GM21381 (cell line): ENCODE measurements around the gene EFCAB5.
"Not testable (repeated sequence)": the region's sequence is repeated elsewhere in the genome, so short reads cannot be mapped to it uniquely, and the experiment has no call there.

Source experiments
- ATAC-seq: cut with Tn5 transposase; IDR thresholded peaks from one replicate; pipeline ENCODE4 v1.9.1; 2021; ENCODE audit warnings: mild to moderate bottlenecking, moderate library complexity; ENCODE audit not compliant: unreplicated experiment

The EFCAB5 gene

DNA sequence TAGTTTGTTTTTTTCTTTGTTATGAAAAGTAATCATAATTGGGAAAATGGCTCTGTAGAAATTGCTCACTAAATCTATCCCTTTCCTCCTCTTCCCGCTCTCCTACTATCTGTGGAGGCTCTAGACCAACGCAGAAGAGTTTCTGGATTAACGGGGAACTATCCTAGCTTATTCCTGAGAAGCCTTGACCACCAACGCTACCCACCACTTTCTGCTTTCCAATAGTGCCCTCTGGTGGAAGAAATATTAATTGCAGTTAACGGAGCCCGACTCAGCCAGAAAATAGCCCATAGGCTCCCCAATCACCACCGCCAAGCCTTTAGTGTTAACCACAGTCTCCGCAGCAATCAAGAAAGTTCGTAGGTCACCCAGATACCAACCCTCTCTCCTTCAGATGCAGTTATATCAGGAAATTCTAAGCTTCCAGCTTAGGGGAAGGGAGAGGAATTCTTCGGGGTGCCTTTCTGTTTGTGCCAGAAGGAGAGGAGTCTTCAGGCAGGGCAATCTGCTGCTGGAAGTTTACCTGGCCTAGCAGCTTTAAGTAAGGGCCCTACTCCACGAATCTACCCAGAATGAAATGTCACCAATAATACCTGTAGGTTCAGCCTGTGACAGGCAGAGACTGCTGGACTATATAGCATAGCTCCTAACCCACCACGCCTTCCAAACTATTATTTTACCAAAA, 152.2 kb downstream of the EFCAB5 start:
- no peak for ATAC-seq

- ATAC-seq, result no peak
Measured at GRCh38 chr17:30095507-30096244, 154.2 kb downstream of the EFCAB5 start.

DNA sequence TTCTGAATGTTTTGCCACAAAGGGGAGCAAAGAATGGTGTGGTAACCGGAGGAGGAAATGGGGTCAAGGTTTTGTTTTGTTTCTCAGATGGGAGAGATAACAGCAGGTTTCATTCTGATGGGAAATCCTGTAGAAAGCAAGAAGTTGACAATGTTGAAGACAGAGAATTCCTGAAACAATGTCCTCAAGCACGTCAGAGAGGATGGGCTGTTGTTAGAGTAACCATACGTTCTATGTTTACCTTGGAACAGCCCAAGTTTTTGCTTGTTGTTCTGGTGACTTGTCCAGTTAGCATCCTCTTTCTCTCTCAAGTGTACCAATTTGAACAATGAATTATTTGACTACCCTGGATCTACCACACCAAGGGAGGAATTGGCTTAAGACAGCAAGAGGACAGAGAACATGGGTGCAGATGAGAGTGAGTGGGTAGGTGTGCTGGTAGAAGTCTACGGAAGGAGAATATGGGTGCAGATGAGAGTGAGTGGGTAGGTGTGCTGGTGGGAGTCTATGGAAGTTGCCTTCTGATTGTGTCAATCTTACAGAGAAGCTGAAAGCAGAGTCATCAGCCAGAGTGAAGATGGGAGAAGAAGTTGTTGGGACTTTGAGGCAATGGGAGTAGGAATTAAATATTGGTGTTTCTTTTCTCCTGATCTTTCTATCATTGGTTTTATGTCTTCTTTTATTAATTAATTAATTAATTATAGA, 160.4 kb downstream of the EFCAB5 start:
- ATAC-seq, result no peak

GRCh38 chr17:30103921-30104320, 162.5 kb downstream of the EFCAB5 start:
- ATAC-seq, result no peak

- peak; percentile 70 for ATAC-seq
Measured at GRCh38 chr17:30104575-30105339, 163.3 kb downstream of the EFCAB5 start.

GRCh38 chr17:30112794-30113193, 171.4 kb downstream of the EFCAB5 start:
- ATAC-seq, result peak; percentile 26

DNA sequence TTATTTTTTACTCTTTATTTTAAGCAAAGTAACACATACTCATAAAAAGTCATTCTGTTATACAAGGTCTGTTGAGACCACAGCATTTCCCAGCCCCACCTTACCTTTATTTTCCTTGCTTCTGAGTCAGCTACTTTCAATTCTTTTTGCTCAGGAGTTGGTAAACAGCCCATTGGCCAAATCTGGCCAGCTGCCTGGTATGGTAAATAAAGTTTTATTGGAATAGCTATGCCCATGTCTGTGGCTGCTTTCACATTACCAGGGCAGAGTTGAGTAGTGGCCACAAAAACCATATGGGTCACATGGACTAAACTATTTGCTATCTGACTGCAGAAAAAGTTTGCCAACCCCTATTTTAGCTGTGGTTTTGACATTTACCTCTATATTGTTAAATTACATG, 171.8 kb downstream of the EFCAB5 start:
- ATAC-seq, result peak; percentile 42

GRCh38 chr17:30116345-30116660, 174.9 kb downstream of the EFCAB5 start:
- no peak for ATAC-seq

DNA sequence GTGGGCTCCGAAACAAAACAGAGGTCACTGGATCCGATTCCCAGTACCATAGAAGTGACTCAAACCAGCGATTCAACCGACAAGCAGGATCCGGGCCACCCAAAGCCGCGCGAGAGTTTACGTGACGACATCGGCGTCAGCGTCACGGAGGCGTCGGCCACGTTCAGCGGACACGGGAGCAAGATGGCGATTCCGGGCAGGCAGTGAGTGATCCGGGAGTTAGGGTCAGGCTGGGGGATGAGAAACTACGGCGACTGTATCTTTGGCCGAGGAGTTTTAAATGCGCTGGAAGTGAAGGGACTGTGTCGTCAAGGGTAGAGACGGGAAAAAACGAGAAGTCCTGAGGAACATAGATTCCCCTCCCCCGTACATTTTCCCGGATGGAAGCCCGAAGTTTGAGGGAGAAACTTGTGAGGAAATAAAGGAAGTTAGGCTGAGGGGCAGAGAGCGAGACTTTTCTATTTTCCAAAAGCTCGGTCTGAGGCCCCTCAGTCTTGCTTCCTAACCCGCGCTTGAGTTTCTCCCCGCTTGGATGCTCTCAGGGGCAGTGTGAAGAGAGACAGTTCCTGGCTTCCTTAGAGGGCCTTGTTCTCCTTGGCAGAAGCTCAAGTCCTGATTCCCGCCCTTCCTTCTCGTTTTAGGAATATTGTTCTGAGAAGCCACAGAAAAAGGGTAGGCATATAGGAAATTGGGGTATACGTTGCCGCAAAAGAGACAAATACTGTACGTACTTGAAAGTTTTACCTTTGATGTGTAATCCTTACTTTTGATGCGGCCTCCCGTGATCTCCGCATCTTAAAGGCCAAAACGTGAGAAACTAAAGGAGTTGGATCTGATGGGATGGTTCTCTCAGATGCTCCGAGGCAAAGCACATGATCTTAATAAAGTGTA, 175.5 kb downstream of the EFCAB5 start, which contains the start of gene NSRP1:
Gene NSRP1, plus strand, starts transcription at position 156 of the 891 bp plus-strand sequence. Its CDS starts 28 bp downstream, at position 184.
- ATAC-seq, result peak; percentile 59

DNA sequence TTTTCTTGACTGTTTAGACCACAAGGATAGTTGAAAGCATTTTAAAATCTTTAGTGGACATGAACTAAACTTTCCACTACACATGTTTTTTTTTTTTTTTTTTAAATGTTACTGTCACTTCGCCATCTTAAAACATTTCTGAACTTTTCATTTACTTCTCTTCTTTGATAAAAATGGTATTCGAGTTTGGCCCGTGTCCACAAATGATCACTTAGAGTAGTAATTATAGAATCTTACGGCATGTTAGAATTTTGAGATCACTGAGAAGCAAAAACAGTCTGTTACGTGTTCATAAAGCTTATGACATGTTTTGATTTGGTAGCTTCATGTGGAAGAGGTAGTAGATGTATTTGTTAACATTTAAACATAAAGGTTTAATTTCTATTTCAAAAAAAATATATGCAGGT, 176.2 kb downstream of the EFCAB5 start:
- no peak for ATAC-seq

- not testable (repeated sequence) for ATAC-seq
Measured at GRCh38 chr17:30118635-30119034, 177.2 kb downstream of the EFCAB5 start.

DNA sequence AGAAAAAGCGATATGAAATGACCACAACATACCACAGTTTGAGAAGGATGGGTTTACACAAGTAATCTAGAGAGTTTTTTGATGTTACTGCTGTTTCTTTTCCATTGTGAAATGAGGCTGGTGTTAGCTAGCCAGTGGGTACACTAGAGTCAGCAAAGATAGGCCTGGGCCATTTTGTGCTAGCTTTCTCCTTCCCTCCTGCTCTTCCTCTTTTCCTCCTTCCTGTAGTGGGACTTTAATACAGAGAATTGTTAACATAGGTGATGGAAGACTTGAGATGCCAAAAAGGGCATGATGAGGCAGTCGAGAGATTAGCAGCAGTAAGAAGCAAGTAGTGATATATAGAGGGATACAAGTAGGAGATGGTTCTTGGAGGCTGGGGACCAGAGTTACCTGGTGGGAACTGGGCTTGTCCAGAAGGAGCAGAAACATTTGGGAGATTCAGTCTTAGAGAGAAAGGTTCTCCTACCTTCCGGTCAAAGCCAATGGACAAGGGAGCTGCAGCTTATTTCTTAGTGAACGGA, 182.9 kb downstream of the EFCAB5 start:
- ATAC-seq, result no peak

GRCh38 chr17:30130121-30130520, 188.7 kb downstream of the EFCAB5 start:
- ATAC-seq, result no peak

DNA sequence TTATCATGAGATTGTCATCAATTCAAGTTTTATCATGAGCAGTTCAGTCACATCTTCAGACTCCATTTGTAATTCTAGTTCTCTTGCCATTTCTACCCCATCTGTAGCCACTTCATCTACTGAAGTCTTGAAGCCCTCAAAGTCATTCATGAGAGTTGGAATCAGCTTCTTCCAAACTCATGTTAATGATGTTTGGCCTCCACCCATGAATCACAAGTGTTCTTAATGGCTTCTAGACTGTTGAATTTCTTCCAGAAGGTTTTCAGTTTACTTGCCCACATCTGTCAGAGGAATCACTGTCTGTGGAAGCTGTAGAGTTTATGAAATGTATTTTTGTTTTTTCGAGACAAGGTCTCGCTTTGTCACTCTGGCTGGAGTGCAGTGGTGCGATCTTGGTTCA, 191.2 kb downstream of the EFCAB5 start:
- ATAC-seq, result no peak

- no peak for ATAC-seq
Measured at GRCh38 chr17:30133197-30133596, 191.8 kb downstream of the EFCAB5 start.

GRCh38 chr17:30134551-30134950, 193.1 kb downstream of the EFCAB5 start:
- ATAC-seq, result no peak

GRCh38 chr17:30137158-30137557, 195.7 kb downstream of the EFCAB5 start:
- ATAC-seq, result no peak

DNA sequence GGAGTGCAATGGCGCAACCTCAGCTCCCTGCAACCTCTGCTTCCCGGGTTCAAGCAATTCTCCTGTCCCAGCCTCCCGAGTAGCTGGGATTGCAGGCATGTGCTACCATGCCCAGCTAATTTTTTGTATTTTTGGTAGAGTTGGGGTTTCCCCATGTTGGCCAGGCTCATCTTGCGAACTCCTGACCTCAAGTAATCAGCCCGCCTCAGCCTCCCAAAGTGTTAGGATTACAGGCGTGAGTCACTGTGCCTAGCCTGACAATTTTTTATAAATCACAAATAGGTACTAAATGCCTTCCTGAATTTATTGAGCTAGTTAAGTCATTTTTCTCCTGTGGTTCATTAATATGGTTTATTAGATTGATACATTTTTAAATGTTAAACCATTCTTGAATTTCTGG, 206.4 kb downstream of the EFCAB5 start:
- ATAC-seq, result not testable (repeated sequence)

GRCh38 chr17:30148376-30148775, 206.9 kb downstream of the EFCAB5 start:
- ATAC-seq, result no peak

DNA sequence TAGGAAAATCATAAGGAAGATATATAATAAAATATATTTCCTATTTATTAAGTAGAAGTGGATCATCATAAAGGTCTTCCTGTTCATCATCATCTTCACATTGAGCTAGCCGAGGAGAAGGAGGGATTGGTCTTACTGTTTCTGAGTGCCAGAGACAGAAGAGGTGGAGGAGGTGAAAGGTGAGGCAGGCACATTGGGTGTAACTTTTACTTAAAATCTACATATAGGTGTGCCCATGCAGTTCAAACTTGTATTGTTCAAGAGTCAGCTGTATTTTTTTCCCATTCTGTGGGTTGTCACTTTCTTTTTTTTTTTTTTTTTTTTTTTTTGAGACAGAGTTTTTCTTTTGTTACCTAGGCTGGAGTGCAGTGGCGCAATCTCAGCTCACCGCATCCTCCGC, 210.0 kb downstream of the EFCAB5 start:
- ATAC-seq, result no peak
